ENCODE data around the gene MED27. TPM values are rescaled to one million over a fixed set of nuclear protein-coding genes. Genes with fewer than 3 reads are reported as not detected.

MED27 gene
- total and polyA plus RNA-seq, 7 donors = 10.7 to 24.4 (median 14.2) TPM

GRCh38 chr9:131997076-131997475, 82.6 kb downstream of the MED27 start:
- intact Hi-C loops (cut with DNase I) = no loop called here

GRCh38 chr9:131995382-131995781, 84.3 kb downstream of the MED27 start:
- Histone ChIP-seq H3K27ac (no peak overlapping the region), H3K36me3 (ENCODE audit: insufficient read depth in 1 of 2, low read depth in 1 of 2) (peaks cover 0 to 3% of the 10 kb centered on the region in 2 donors), H3K4me3 (no peak overlapping the region), H3K9me3 (no peaks in the 10 kb centered on the region), H3K4me1 (peaks cover 4% of the 10 kb centered on the region), H3K27me3 (ENCODE audit: insufficient read depth in 3 of 3, low read length in 2 of 3) (no peaks in the 10 kb centered on the region)
- no peak for TF ChIP-seq CTCF (IDR thresholded peaks at IDR 0.05)
- WGBS, 3 donors = 96 to 98% (median 96%) methylated on average over 2 of the region's 2 CpGs
- DNase-seq = no peak
- intact Hi-C loops (cut with DNase I) = no loop called here
- no peak for ATAC-seq

More at GRCh38 chr9:131997076-131997475, 82.6 kb downstream of the MED27 start:
- no peak overlapping the region for H3K4me3 ChIP-seq
- H3K27me3 ChIP-seq (ENCODE audit: insufficient read depth in 3 of 3, low read length in 2 of 3) = no peaks in the 10 kb centered on the region
- no peak for ATAC-seq
- WGBS, 3 donors = 95 to 97% (median 97%) methylated on average over 6 of the region's 6 CpGs
- H3K36me3 ChIP-seq (ENCODE audit: insufficient read depth in 1 of 2, low read depth in 1 of 2) = peaks cover 0 to 3% of the 10 kb centered on the region in 2 donors
- H3K9me3 ChIP-seq = no peaks in the 10 kb centered on the region
- no peak overlapping the region for H3K27ac ChIP-seq
- no peak for DNase-seq
- H3K4me1 ChIP-seq = peaks cover 4% of the 10 kb centered on the region
- no peak for TF ChIP-seq CTCF (IDR thresholded peaks at IDR 0.05)

- intact Hi-C loops (cut with DNase I) = no loop called here
- Histone ChIP-seq H3K27ac (no peak overlapping the region), H3K36me3 (ENCODE audit: insufficient read depth in 1 of 2, low read depth in 1 of 2) (peaks cover 0 to 3% of the 10 kb centered on the region in 2 donors), H3K4me1 (peaks cover 4% of the 10 kb centered on the region), H3K27me3 (ENCODE audit: insufficient read depth in 3 of 3, low read length in 2 of 3) (no peaks in the 10 kb centered on the region), H3K4me3 (no peak overlapping the region), H3K9me3 (no peaks in the 10 kb centered on the region)
- ATAC-seq = no peak
- no peak for DNase-seq
- 60 to 68% (median 61%) methylated on average over 6 of the region's 6 CpGs for WGBS, 3 donors
- TF ChIP-seq CTCF (IDR thresholded peaks at IDR 0.05) = no peak
Observed at GRCh38 chr9:131994364-131995125, 85.1 kb downstream of the MED27 start.

GRCh38 chr9:131992906-131993657, 86.6 kb downstream of the MED27 start:
- ATAC-seq = no peak
- H3K27ac ChIP-seq = no peak overlapping the region
- 64 to 73% (median 67%) methylated on average over 10 of the region's 10 CpGs for WGBS, 3 donors
- H3K9me3 ChIP-seq = no peaks in the 10 kb centered on the region
- intact Hi-C loops (cut with DNase I) = no loop called here
- no peak for TF ChIP-seq CTCF (IDR thresholded peaks at IDR 0.05)
- H3K36me3 ChIP-seq (ENCODE audit: insufficient read depth in 1 of 2, low read depth in 1 of 2) = peaks cover 0 to 3% of the 10 kb centered on the region in 2 donors
- no peaks in the 10 kb centered on the region for H3K27me3 ChIP-seq (ENCODE audit: insufficient read depth in 3 of 3, low read length in 2 of 3)
- no peak for DNase-seq
- peaks cover 3% of the 10 kb centered on the region for H3K4me1 ChIP-seq
- H3K4me3 ChIP-seq = no peak overlapping the region

Data from psoas muscle (tissue), 8 donors.